Measurements from ENCODE around the gene PFDN5.

PFDN5 gene

DNA sequence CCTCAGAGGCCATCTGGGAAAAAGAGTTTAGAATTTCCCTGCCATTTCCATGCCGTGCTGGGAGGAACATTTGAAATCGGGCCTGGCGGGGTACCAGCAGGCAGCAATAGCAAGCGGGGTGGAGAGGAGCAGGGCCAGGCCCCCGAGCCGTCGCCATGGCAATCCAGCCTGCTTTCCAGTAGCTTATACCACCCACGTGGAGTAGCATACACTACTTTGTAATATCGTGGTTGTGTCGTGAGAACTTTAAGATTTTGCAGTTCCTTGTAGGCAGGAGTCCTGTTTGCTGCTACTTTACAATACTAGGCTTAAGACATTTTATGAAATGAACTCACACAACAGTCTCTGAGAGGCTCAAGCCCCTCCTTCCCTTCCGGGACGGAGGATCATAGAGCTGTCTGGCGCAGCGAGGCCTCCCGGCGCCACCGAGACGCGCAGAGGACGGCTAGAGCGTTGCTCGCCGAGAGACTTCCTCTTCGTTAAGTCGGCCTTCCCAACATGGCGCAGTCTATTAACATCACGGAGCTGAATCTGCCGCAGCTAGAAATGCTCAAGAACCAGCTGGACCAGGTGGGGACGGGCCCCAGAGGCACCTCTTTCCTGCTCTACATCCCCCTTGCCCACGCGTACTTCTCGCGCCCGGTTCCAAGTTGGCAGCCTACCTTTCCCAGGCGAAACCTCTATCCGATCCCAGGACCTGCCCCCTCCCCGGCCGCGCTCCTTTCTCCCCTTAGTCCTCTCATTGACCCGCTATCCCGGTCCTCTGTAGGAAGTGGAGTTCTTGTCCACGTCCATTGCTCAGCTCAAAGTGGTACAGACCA lies at the start of gene PFDN5:
PFDN5 (plus strand) TSS at position 473 of the 821 bp plus-strand sequence; CDS start at position 499, 26 bp downstream.
- DNase-seq (ENCODE audit: low read depth in 2 of 2): peak; percentile 79 to 81

DNA sequence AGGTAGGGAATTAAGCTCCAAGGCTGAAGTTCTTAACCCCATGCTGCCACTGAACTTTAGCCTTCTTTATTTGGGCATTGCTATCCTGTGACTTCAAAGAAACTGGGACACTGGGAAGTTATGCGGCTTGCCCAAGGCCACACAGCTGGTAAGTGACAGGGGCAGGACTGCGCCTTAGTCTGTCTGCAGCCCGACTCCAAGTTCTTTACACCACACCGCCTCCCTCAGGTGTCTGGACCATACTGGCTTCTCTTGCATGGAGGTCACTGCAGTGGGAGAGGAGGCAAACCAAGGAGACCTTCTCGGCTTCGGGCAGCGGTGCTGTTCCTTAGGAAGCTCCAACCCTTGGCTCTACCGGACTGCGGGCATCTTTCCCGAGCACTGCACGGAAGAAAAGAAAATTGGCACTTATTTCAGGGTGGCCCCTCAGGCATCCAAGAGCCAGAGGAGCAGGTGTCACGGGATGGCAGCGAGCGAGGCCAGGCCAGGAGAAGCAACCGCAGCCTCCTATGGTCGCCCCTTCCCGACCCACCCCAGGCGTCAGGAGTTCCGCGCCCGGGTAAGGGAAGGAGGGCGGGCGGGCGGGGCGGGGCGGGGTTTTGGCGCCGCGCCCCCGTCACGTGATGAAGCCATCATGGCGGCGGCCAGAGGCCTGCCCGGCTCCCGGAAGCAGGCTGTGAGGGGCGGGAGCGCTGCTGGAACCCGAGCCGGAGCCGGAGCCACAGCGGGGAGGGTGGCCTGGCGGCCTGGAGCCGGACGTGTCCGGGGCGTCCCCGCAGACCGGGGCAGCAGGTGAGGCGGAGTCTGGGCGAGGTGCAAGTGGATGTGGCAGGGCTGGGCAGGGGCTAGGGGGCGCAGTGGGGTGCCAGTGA lies 43.6 kb upstream of the PFDN5 start:
- peak; percentile 58 for DNase-seq (ENCODE audit: low read depth in 2 of 2)

DNA sequence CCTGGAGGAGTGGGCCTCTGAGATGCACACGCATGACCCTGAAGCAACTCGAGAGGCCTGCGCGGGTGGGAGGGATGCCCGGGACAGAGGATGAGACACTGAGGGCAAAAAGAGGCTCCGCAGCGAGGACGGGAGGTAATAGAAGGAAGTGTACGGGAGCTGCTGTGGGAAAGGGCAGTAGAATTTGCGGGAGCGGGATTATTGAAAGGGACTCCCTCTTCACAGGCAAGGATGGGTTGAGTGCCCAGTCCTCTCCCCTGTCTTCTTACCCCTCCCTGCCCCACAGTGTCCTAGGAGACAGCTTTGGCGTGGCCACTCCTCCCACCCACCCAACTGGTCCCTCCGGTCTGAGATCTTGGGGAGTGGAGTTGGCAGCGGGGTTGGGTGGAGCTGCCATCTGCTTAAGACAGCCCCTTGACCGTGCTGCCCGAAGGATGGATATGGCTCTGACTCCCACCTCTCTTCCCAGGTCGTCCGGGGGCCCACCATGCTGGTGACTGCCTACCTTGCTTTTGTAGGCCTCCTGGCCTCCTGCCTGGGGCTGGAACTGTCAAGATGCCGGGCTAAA lies 42.9 kb upstream of the PFDN5 start:
- no peak for DNase-seq (ENCODE audit: low read depth in 2 of 2)

DNA sequence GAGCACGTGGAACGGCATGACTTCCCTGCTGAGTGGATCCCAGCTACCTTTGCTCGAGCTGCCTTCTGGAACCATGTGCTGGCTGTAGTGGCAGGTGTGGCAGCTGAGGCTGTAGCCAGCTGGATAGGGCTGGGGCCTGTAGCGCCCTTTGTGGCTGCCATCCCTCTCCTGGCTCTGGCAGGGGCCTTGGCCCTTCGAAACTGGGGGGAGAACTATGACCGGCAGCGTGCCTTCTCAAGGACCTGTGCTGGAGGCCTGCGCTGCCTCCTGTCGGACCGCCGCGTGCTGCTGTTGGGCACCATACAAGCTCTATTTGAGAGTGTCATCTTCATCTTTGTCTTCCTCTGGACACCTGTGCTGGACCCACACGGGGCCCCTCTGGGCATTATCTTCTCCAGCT lies 42.0 kb upstream of the PFDN5 start:
- DNase-seq (ENCODE audit: low read depth in 2 of 2): no peak

DNA sequence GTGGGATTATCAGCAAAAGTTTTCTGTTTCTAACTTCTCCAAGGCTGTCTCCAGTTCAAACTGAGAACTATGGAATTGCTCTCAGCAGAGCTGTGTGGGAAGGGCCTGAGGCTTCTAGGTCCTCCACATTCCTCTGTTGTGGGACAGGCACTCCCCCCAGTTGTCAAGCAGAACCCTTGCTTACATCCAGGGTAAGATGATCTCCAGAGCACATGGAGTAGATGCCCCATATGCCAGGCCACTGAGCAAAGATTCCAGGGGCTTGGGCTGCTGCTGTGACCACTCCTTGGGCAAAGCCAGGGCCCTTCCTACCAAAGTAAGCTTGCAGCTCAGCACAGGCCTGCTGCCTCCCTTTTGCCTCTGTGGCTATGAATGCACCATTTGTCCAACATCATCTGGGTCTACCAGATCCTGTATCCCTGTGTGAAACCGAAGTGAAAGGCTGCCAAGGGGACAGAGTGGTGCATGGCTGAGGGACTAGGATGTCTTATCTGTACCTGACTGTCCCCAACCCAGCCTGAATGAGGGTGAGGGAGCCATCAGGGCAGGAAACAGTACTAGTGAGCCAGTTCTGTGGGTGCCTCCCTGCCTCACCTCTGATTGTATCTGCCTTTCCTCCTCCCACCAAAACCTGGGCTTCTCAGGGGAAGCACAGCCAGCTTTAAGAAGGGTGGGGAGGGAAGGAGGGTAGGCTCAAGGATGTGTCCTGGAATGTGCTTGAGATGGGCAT lies 40.4 kb upstream of the PFDN5 start:
- no peak for DNase-seq (ENCODE audit: low read depth in 2 of 2)

DNA sequence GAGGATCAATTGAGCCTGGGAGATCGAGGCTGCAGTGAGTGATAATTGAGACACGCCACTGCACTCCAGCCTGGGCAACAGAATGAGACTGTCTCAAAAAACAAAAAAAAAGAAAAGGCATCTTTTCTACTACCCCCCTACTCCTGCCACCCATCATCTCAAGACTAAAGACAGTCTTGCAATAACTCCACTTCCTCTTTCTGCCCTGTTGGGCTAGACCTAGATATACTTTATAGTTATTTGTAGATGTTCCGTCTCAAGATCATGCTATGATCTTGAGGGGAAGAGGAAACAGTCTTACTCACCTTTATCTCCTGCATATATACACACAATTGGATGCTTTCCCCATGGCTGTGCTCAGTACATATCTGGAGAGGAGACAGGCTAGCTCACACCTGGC lies 39.3 kb upstream of the PFDN5 start:
- no peak for DNase-seq (ENCODE audit: low read depth in 2 of 2)

DNA sequence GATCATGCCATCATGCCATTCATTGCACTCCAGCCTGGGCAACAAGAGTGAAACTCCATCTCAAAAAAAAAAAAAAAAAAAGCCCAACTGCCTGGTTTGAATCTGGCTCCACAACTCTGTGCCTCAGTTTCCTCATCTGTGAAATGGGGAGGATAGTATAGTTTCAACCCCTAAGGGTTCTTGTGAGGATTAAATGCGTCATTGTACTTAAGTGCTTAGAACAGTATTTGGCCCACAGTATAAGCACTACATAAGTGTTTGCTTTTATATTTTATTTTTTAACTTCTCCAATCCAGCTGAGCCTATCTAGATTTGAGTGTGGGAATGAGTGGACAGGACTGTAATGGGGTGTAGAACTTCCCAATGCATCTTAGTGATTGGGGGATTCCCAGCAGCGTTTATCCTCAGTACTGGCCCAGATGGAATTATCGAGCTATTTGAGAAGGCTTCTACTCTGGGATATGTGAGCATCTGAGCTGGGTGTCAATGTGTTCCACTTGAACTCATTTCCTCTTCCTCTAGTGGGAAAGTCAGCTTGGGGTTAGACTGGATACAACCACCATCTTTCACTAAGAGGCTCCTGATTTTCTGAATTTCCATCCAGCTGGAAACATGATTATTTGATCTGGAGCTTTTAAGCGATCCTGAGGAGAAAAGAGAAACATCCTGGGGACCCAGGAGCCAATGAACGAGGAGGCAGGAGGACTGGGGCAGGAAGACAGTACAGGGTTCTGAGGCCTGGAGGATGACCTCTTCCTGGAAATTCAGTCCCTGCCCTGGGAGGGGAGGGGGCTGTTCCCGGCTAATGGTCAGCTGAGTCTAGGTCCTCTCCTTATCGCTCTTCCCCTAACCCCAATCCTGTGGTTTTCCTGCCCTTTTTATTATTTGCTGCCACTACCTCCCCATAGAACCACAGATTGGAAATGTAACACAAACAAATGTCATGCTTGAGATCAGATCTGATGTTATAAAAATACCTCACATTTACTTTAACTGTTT lies 36.5 kb upstream of the PFDN5 start:
- no peak for DNase-seq (ENCODE audit: low read depth in 2 of 2)

DNA sequence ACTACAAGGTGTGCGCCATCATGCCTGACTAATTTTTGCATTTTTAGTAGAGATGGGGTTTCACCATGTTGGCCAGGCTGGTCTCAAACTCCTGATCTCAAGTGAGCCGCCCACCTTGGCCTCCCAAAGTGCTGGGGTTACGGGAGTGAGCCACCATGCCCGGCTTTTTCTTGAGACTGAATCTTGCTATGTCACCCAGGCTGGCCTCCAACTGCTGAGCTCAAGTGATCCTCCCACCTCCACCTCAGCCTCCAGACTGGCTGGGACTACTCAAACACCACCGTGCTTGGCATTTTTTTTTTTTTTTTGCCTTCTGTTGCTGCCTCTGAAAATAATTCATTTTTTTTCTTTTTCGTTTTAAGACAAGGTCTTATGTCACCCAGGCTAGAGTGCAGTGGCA lies 35.5 kb upstream of the PFDN5 start:
- no peak for DNase-seq (ENCODE audit: low read depth in 2 of 2)

DNA sequence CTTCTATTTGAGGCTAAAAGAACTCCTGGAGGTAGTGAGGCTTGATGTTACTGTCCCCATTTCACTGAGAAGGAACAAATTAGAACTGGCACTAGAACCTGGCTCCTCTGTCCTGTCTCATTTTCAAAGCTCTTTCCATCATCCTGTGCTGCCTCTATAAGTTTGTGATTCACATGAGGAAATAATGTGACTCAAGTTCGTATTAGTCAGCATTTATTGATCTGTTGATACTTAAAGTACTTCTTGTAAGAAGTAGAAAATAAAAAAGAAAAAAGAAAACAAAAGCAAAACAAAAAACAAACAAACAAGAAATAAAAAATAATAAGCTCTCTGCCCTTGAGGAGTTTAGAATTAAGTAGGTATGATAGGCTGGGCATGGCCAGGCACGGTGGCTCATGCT lies 29.6 kb upstream of the PFDN5 start:
- no peak for DNase-seq (ENCODE audit: low read depth in 2 of 2)

DNA sequence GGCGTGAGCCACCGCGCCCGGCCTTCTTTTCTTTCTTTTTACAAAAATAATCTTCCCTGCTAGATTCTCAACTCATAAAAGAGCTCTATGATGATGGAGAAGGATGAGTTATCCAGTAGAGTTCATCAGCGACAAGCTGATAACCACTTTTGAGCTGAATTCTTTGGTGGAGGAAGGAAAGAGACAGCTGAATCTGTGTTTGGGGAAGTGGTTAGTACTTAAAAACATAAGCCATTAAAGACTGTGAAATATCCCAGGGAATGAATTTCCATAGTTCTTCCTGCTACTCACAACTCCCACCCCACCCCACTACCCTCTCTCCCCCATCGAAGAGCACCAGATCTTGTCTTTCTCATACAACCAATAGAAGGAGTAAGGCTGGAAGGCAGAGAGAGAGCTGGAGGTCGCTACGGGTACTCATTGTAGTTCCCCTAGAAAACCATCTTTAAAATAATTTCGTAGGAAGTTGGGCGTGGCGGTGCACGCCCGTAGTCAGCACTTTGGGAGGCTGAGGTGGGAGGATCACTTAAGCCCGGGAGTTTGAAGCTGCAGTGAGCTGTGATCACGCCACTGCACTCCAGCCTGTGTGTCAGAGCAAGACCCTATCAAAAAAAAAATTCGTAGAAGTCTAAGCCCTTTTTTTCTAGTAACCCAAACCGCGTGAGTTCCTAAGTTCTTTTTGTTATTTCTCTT lies 27.9 kb upstream of the PFDN5 start:
- DNase-seq (ENCODE audit: low read depth in 2 of 2): peak; percentile 25 to 27

DNA sequence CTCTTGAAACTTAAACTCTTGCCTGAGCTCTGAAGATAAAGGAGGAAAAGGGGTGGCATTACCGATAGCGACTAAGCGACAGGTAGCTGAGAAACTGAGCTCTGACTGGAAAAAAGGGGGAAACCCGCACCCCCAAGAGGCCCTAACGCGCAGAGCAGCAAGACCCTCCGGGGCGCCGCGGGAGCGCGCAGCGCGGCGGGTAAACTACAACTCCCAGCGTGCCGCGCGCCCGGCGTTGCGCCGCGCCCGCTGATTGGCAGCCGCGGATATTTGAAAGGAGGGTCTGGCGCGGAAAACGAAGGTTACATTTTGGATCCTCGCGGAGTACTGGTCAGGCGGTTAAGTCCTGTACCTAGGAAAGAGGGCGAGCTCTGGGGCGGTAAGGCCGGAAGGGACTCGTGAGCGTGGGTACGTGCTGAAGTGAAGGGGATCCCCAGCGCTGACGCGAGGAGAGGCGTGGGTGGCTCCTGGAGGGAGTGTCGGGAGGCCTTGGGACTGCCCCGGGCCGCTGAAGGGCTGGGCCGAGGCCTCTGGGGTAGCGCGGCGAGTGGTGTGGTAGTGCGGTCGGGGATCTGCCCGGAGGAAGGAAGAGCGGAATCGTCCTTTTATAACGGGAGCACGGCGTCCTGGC lies 27.2 kb upstream of the PFDN5 start, which contains the start of gene ESPL1:
ESPL1 (plus strand) TSS at position 301 of the 631 bp plus-strand sequence. CDS start 468 bp downstream, outside the sequence.
- peak; percentile 85 to 86 for DNase-seq (ENCODE audit: low read depth in 2 of 2)

DNA sequence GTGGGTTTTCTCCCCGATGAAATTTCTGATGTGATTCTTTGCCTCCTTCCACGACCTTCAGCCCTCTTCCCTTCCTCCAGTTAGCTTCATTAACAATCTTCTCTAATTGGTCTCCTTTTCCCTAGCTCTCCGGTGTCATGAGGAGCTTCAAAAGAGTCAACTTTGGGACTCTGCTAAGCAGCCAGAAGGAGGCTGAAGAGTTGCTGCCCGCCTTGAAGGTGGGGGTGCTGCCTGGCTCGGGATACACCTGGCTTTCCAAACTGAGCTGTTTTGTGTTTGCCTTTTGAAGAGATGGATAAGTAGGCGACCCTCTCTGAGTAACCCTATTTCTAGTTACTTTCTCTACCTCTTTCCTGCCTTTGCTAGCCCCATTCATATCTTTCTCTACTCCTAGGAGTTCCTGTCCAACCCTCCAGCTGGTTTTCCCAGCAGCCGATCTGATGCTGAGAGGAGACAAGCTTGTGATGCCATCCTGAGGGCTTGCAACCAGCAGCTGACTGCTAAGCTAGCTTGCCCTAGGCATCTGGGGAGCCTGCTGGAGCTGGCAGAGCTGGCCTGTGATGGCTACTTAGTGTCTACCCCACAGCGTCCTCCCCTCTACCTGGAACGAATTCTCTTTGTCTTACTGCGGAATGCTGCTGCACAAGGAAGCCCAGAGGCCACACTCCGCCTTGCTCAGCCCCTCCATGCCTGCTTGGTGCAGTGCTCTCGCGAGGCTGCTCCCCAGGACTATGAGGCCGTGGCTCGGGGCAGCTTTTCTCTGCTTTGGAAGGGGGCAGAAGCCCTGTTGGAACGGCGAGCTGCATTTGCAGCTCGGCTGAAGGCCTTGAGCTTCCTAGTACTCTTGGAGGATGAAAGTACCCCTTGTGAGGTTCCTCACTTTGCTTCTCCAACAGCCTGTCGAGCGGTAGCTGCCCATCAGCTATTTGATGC lies 26.4 kb upstream of the PFDN5 start:
- DNase-seq (ENCODE audit: low read depth in 2 of 2): no peak

DNA sequence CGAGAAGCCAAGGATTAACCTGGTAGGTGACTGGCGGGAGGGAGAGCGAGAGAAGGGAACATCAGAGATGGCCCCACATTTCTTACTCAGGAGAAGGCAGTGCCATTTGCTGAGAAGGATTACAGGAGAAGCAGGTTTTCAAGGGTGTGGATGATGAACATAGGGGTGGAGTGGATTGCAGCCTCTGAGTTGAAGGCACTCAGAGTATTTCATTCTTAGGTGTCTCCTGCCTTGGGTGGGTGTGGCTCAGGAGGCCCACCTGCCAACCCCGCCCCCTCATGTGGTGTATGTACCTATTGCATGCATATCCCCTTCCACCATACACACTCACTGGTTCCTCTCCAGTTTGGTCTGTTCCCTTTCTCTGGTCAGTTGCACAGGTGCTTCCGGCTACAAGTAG lies 20.9 kb upstream of the PFDN5 start:
- no peak for DNase-seq (ENCODE audit: low read depth in 2 of 2)

DNA sequence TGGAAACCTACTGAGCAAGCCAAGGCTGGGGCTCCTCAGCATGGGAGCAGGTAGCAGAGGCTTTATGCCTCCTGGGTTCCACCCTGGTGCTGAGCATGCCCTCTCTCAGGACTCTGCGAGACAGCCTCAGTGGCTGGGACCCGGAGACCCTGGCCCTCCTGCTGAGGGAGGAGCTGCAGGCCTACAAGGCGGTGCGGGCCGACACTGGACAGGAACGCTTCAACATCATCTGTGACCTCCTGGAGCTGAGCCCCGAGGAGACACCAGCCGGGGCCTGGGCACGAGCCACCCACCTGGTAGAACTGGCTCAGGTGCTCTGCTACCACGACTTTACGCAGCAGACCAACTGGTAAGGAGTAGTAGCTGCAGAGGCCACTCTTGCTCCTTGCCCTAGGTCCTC lies 18.8 kb upstream of the PFDN5 start:
- DNase-seq (ENCODE audit: low read depth in 2 of 2): no peak

DNA sequence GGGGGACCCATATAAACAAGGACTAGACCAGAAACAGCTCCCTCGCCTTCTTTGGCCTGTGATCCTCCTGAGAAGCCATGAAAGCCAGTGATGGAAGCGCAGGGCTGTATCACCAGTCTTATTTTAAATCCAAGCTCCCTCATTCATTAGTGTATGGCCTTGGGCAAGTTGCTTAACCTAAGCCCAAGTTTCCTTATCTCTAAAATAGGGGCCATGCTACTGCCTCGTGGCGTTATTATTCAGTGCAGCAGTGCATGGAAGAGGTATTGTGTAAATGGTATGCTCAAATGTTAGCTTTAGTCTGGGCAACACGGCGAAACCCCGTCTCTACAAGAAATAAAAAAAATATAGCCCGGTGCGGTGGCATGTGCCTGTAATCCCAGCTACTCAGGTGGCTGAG lies 17.4 kb upstream of the PFDN5 start:
- DNase-seq (ENCODE audit: low read depth in 2 of 2): no peak

DNA sequence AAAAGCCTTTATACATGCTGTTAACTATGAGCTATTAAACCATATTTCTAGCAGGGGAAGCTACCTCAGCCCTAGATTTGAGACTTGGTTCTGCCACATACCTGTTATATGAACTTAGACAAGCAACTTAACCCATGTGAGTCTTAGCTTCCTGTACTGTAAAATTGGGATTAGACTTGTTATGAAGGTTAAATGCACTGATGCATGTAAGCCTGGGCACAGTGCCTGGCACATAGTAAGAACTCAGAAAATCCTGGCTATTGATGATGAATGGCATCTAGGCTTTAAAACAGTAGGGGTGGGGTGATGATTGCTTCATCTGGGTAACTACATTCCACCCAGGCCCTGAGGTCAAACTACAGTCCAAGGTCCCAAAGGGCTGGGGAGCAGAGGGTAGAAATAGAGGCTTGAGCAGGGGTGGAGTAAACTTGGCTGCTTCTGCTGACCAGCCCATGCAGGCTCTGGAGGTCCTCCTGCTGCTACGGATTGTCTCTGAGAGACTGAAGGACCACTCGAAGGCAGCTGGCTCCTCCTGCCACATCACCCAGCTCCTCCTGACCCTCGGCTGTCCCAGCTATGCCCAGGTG lies 16.0 kb upstream of the PFDN5 start:
- DNase-seq (ENCODE audit: low read depth in 2 of 2): no peak

DNA sequence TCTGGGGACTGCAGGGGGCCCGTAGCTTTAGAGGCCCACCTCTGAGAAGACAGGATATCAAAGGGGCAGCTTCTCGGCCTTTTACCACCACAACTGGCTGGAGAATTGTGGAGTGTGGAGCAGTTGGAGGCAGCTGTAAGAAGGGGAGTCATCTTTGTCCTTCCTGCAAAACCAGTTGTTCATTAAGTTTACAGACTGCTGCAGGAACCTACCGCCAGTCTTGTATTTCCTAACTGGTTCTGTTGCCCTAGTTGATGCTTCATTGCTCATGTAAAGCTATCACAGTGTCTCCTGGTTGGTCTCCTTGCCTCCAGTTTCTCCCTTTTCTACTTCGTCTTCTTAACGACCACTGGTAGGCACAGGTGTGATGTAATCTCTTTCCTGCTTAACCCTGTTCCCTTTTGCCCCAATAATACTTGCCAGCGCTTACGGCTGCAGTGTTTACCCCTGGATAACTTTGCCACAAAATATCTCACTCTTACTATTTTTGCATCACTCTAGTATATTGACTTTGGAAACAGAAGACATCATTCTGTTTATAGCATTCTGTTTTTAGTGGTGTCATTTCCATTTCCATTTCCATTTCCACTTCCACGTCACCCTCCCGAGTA lies 15.3 kb upstream of the PFDN5 start:
- DNase-seq (ENCODE audit: low read depth in 2 of 2): no peak
